Neural progenitor cell (in vitro differentiated cells): ENCODE measurements around the gene SLCO4A1.

ENCODE experiments used
- CTCF ChIP-seq: fragments of 200-600 bp; sonication (generic); IDR thresholded peaks from 2 replicates; pipeline ENCODE4 v1.5.1; 2017; ENCODE audit warnings: antibody characterized with exemption, mild to moderate bottlenecking
- EZH2 ChIP-seq: fragments of 200-600 bp; sonication (generic); IDR thresholded peaks from 2 replicates; pipeline ENCODE4 v1.6.1; 2017; ENCODE audit warnings: antibody characterized with exemption, mild to moderate bottlenecking, moderate library complexity
- EZH2phosphoT487 ChIP-seq: fragments of 200-600 bp; sonication (generic); IDR thresholded peaks from 2 replicates; pipeline ENCODE4 v1.6.1; 2017; ENCODE audit warnings: antibody characterized with exemption

GRCh38 chr20:62706857-62707256, 64.6 kb downstream of the SLCO4A1 start:
- TF ChIP-seq CTCF: no peak
- TF ChIP-seq EZH2: no peak
- no peak for TF ChIP-seq EZH2phosphoT487
